Lung (tissue), 12 donors: ENCODE measurements around the gene RABEPK. TPM values are rescaled to one million over a fixed set of nuclear protein-coding genes. Genes with fewer than 3 reads are reported as not detected.
"Not testable (repeated sequence)": the region's sequence is repeated elsewhere in the genome, so short reads cannot be mapped to it uniquely, and the experiment has no call there.

Source experiments
- ATAC-seq: fragments of 200-7000 bp; cut with Tn5 transposase; one replicate; pipeline ENCODE4 v1.9.1; 2020; ENCODE audit warnings: moderate number of reproducible peaks; ENCODE audit not compliant: insufficient read depth, low FRiP score
- DNase-seq, 3 donors: peaks; one replicate each; pipeline ENCODE4 v3.0.0-alpha.2; 2013 to 2017
- H3K27ac ChIP-seq, 2 donors: one replicate each; pipeline ENCODE4 v1.5.1; 2013; ENCODE audit warnings: mild to moderate bottlenecking in 2 of 2, moderate library complexity in 2 of 2, control low read depth in 1 of 2, inconsistent platforms in 1 of 2, low read depth in 1 of 2, low read length in 1 of 2
- H3K27me3 ChIP-seq, 3 donors: one replicate each; pipeline ENCODE4 v1.5.1; 2013; ENCODE audit warnings: low read length in 2 of 3; ENCODE audit not compliant: control insufficient read depth in 3 of 3, insufficient read depth in 3 of 3
- H3K36me3 ChIP-seq, 4 donors: one replicate each; pipeline ENCODE4 v1.5.1; 2013; ENCODE audit warnings: low read length in 4 of 4, mild to moderate bottlenecking in 1 of 4, moderate library complexity in 1 of 4; ENCODE audit not compliant: control insufficient read depth in 4 of 4, insufficient read depth in 4 of 4
- H3K4me1 ChIP-seq, 5 donors: one replicate each; pipeline ENCODE4 v1.5.1; 2013; ENCODE audit warnings: low read length in 5 of 5, mild to moderate bottlenecking in 2 of 5, moderate library complexity in 1 of 5; ENCODE audit not compliant: control insufficient read depth in 5 of 5, insufficient read depth in 5 of 5
- H3K4me3 ChIP-seq: one replicate; pipeline ENCODE4 v1.5.1; 2013; ENCODE audit warnings: mild to moderate bottlenecking, control low read depth, moderate library complexity
- H3K9ac ChIP-seq, 2 donors: one replicate each; pipeline ENCODE4 v1.5.1; 2013; ENCODE audit warnings: low read length in 2 of 2, control low read depth in 1 of 2; ENCODE audit not compliant: insufficient read depth in 1 of 2
- H3K9me3 ChIP-seq, 4 donors: one replicate each; pipeline ENCODE4 v1.5.1; 2013; ENCODE audit warnings: low read length in 3 of 4, mild to moderate bottlenecking in 1 of 4, moderate library complexity in 1 of 4; ENCODE audit not compliant: control insufficient read depth in 4 of 4, insufficient read depth in 3 of 4
- CTCF ChIP-seq: IDR thresholded peaks from 2 replicates; pipeline ENCODE4 v1.5.1; 2012; ENCODE audit warnings: mild to moderate bottlenecking; ENCODE audit errors: control extremely low read depth, extremely low read depth
- WGBS, 2 donors: extraction: QIAGEN DNeasy Blood & Tissue Kit; methylation state at CpG; one replicate each; pipeline ENCODE4 v1.1.7; 2013; 5-methylcytosine and 5-hydroxymethylcytosine counted together
- polyA plus RNA-seq, 2 donors: library from polyadenylated mRNA; stranded (reverse); fragments of 200-250 nt; gene quantifications; one replicate each; pipeline ENCODE4 v1.2.1, GENCODE V29; 2013
- total RNA-seq, 2 donors: library from RNA; depleted of rRNA in 1 of 2; stranded (reverse); fragments of >200 nt in 1 of 2; gene quantifications; one replicate each; pipeline ENCODE4 v1.2.1, GENCODE V29; 2014 to 2021
- donor health status: control.
- donor health status: control.
- donor health status: Bipolar disorder and iron deficiency.
- donor health status: healthy.
- donor health status: DM: yes; HTN: yes; CAD: no.

RABEPK gene
- total and polyA plus RNA-seq, 4 donors = 10.4 to 31.0 (median 17.8) TPM

GRCh38 chr9:125176636-125177035 lies 23.7 kb upstream of the RABEPK start:
- Histone ChIP-seq H3K9me3 (no peaks in the 10 kb centered on the region), H3K27ac (no peak overlapping the region), H3K9ac (no peak overlapping the region), H3K36me3 (peaks cover 0 to 4% (median 2%) of the 10 kb centered on the region in 4 donors), H3K4me3 (no peak overlapping the region), H3K4me1 (peaks cover 5 to 7% (median 6%) of the 10 kb centered on the region in 5 donors), H3K27me3 (no peaks in the 10 kb centered on the region)
- TF ChIP-seq CTCF = no peak
- 91 to 95% methylated on average over 3 of the region's 3 CpGs for WGBS, 2 donors
- DNase-seq (no peak), ATAC-seq (no peak)

GRCh38 chr9:125177888-125178287 lies 22.5 kb upstream of the RABEPK start:
- no peak for TF ChIP-seq CTCF
- ATAC-seq = no peak
- Histone ChIP-seq H3K9me3 (no peaks in the 10 kb centered on the region), H3K36me3 (peaks cover 0 to 4% (median 2%) of the 10 kb centered on the region in 4 donors), H3K4me1 (peaks cover 0 to 9% (median 3%) of the 10 kb centered on the region in 5 donors), H3K27me3 (no peaks in the 10 kb centered on the region), H3K27ac (no peak overlapping the region), H3K9ac (no peak overlapping the region), H3K4me3 (no peak overlapping the region)
- WGBS, 2 donors = 100% methylated on average over 1 of the region's 1 CpG
- DNase-seq = no peak

GRCh38 chr9:125179776-125180175 lies 20.6 kb upstream of the RABEPK start:
- H3K9ac ChIP-seq, H3K4me3 ChIP-seq, ATAC-seq, H3K27ac ChIP-seq, H3K9me3 ChIP-seq, H3K36me3 ChIP-seq, DNase-seq, H3K27me3 ChIP-seq: not testable (repeated sequence)
- H3K4me1 ChIP-seq = peaks cover 0 to 14% (median 6%) of the 10 kb centered on the region in 5 donors
- WGBS, 2 donors = 90 to 95% methylated on average over 4 of the region's 4 CpGs

- H3K36me3 ChIP-seq = peaks cover 0 to 4% (median 1%) of the 10 kb centered on the region in 4 donors
- no peaks in the 10 kb centered on the region for H3K9me3 ChIP-seq
- no peaks in the 10 kb centered on the region for H3K27me3 ChIP-seq
- no peak for TF ChIP-seq CTCF
- 90 to 91% methylated on average over 9 of the region's 9 CpGs for whole genome bisulfite sequencing, 2 donors
- H3K4me3 ChIP-seq = no peak overlapping the region
- DNase-seq = peak in 1 of 3 donors; percentile 48
- no peak for ATAC-seq
- H3K4me1 ChIP-seq = peaks cover 0 to 14% (median 6%) of the 10 kb centered on the region in 5 donors
- no peak overlapping the region for H3K27ac ChIP-seq
- no peak overlapping the region for H3K9ac ChIP-seq
Observed at GRCh38 chr9:125180876-125181275, 19.5 kb upstream of the RABEPK start.

GRCh38 chr9:125181756-125182155 lies 18.6 kb upstream of the RABEPK start:
- not testable (repeated sequence) for H3K27me3 ChIP-seq, ATAC-seq, H3K36me3 ChIP-seq, H3K4me3 ChIP-seq, H3K9me3 ChIP-seq, DNase-seq, H3K27ac ChIP-seq, H3K9ac ChIP-seq
- peaks cover 0 to 14% (median 6%) of the 10 kb centered on the region in 5 donors for H3K4me1 ChIP-seq
- 93 to 94% methylated on average over 4 of the region's 4 CpGs for WGBS, 2 donors
